HEK293T (cell line): ENCODE results near the gene PABPC1L.

Experiments
- BHLHE40 ChIP-seq: fragments of 450-650 bp; IDR thresholded peaks from 2 replicates; pipeline ENCODE4 v1.6.1; 2016; ENCODE audit warnings: mild to moderate bottlenecking, moderate library complexity, borderline replicate concordance
- SP1 ChIP-seq: fragments of 450-650 bp; IDR thresholded peaks from 2 replicates; pipeline ENCODE4 v1.6.1; 2017
- SUZ12 ChIP-seq: fragments of 450-650 bp; IDR thresholded peaks from 2 replicates; pipeline ENCODE4 v1.6.1; 2016; ENCODE audit warnings: mild to moderate bottlenecking
- TARDBP ChIP-seq: fragments of 450-650 bp; IDR thresholded peaks from 2 replicates; pipeline ENCODE4 v1.6.1; 2016

- TF ChIP-seq SUZ12 (no peak), BHLHE40 (no peak), SP1 (no peak), TARDBP (no peak)
Observed at GRCh38 chr20:44941120-44941691, 31.3 kb downstream of the PABPC1L start.
